ENCODE results near the gene LARP1. TPM values are rescaled to one million over a fixed set of nuclear protein-coding genes. Genes with fewer than 3 reads are reported as not detected.
A peak's percentile ranks its signal among the peaks of the same experiment; 100 is the strongest.

The LARP1 gene
- total and polyA plus RNA-seq, 8 donors = 35.8 to 195 (median 117) TPM

GRCh38 chr5:154860123-154860522 is 104.9 kb downstream of the LARP1 start:
- WGBS, 2 donors = 49 to 51% methylated on average over 5 of the region's 5 CpGs
- H3K27ac ChIP-seq = peak overlapping the region in 2 of 4 donors; percentile 96 to 98
- peaks cover 6 to 23% (median 15%) of the 10 kb centered on the region in 3 donors for H3K4me1 ChIP-seq

GRCh38 chr5:154860765-154861164 is 105.6 kb downstream of the LARP1 start:
- Histone ChIP-seq H3K9me3 (no peaks in the 10 kb centered on the region), H3K27me3 (no peaks in the 10 kb centered on the region), H3K4me3 (peak overlapping the region in 1 of 4 donors; percentile 73), H3K27ac (no peak overlapping the region), H3K4me1 (peaks cover 6 to 27% (median 15%) of the 10 kb centered on the region in 3 donors), H3K36me3 (peaks cover 0 to 7% (median 0%) of the 10 kb centered on the region in 3 donors)
- no peak for TF ChIP-seq CTCF (IDR thresholded peaks at IDR 0.05)
- ATAC-seq (no peak), FAIRE-seq (no peak), DNase-seq (no peak)
- 59 to 63% methylated on average over 4 of the region's 4 CpGs for WGBS, 2 donors
- intact Hi-C loops (cut with DNase I) = no loop called here

More at GRCh38 chr5:154860123-154860522, 104.9 kb downstream of the LARP1 start:
- peaks cover 0 to under 1% (median 0%) of the 10 kb centered on the region in 3 donors for H3K36me3 ChIP-seq
- DNase-seq (no peak), ATAC-seq (no peak), FAIRE-seq (no peak)
- no peaks in the 10 kb centered on the region for H3K9me3 ChIP-seq
- no peak for TF ChIP-seq CTCF (IDR thresholded peaks at IDR 0.05)
- peak overlapping the region in 3 of 4 donors; percentile 41 to 73 (median 64) for H3K4me3 ChIP-seq
- no peaks in the 10 kb centered on the region for H3K27me3 ChIP-seq
- intact Hi-C loops (cut with DNase I) = no loop called here

GRCh38 chr5:154861946-154862345 is 106.8 kb downstream of the LARP1 start:
- Histone ChIP-seq H3K9me3 (no peaks in the 10 kb centered on the region), H3K4me3 (no peak overlapping the region), H3K4me1 (peaks cover 2 to 24% (median 12%) of the 10 kb centered on the region in 3 donors), H3K27me3 (no peaks in the 10 kb centered on the region), H3K36me3 (peaks cover 0 to 7% (median 0%) of the 10 kb centered on the region in 3 donors), H3K27ac (no peak overlapping the region)
- FAIRE-seq = no peak
- DNase-seq = no peak
- ATAC-seq = no peak
- 72 to 73% methylated on average over 8 of the region's 8 CpGs for WGBS, 2 donors
- no peak for TF ChIP-seq CTCF (IDR thresholded peaks at IDR 0.05)
- intact Hi-C loops (cut with DNase I) = no loop called here

- intact Hi-C loops (cut with DNase I) = no loop called here
- ATAC-seq (no peak), FAIRE-seq (no peak), DNase-seq (no peak)
- no peak for TF ChIP-seq CTCF (IDR thresholded peaks at IDR 0.05)
- H3K4me3 ChIP-seq = no peak overlapping the region
- no peaks in the 10 kb centered on the region for H3K27me3 ChIP-seq
- peaks cover 0 to 24% (median 11%) of the 10 kb centered on the region in 3 donors for H3K4me1 ChIP-seq
- 83 to 92% methylated on average over 2 of the region's 2 CpGs for WGBS, 2 donors
- no peak overlapping the region for H3K27ac ChIP-seq
- H3K36me3 ChIP-seq = peaks cover 0 to 7% (median 0%) of the 10 kb centered on the region in 3 donors
- H3K9me3 ChIP-seq = no peaks in the 10 kb centered on the region
These were observed 107.6 kb downstream of the LARP1 start for GRCh38 chr5:154862766-154863165.

- no peak for TF ChIP-seq CTCF (IDR thresholded peaks at IDR 0.05)
- intact Hi-C loops (cut with DNase I) = no loop called here
- DNase-seq (no peak), FAIRE-seq (no peak), ATAC-seq (no peak)
- H3K4me3 ChIP-seq = no peak overlapping the region
- no peak overlapping the region for H3K27ac ChIP-seq
- H3K9me3 ChIP-seq = no peaks in the 10 kb centered on the region
- H3K27me3 ChIP-seq = no peaks in the 10 kb centered on the region
- 92% methylated on average over 7 of the region's 7 CpGs for WGBS, 2 donors
- H3K4me1 ChIP-seq = peaks cover 0 to 24% (median 11%) of the 10 kb centered on the region in 3 donors
- peaks cover 0 to 7% (median 0%) of the 10 kb centered on the region in 3 donors for H3K36me3 ChIP-seq
These were observed 108.3 kb downstream of the LARP1 start for GRCh38 chr5:154863291-154864080.
